ENCODE results near the gene NEK10. TPM values are rescaled to one million over a fixed set of nuclear protein-coding genes. Genes with fewer than 3 reads are reported as not detected.

The NEK10 gene
- total and polyA plus RNA-seq, 2 of the 13 experiments (the other 11 are each of a cell fraction or from before 2014, with no cell fraction given), result 2.8 to 14.2 TPM

DNA sequence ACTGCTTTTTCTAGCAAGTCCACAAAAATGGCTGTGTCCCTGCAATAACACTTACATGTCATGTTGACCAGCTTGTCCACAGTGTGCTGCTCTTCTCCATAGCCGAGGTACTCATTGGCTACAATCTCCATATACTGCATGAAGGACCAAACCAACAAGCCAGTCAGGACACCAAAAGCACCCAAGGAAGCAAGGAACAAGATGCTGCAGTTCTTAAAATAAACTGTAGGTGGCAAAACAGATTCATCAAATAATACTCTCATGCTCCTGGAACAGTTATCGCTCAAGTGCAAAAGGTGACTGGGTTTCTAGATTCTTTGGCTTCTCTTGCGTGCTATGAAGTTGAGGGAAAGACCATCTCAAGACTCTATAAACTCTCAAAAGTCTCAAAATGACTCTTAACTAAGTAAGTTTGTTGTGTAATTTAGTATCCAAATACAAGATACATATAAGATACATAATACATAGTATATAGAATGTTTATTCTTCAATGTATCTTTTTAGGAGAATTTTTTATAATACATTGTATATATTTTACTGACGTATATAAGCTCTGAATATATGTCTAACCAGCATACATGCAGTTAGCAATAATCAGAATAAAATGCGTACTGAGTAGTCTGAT, 57.0 kb downstream of the NEK10 start (continued):
- TF ChIP-seq FOXA1 (IDR thresholded peaks at IDR 0.05) (no peak), FOXA1 (CRISPR knock-in tag; IDR thresholded peaks at IDR 0.05) (no peak), ZNF713 (CRISPR knock-in tag; IDR thresholded peaks at IDR 0.05) (no peak), ZBTB7A (CRISPR knock-in tag; IDR thresholded peaks at IDR 0.05) (no peak), PRPF4 (IDR thresholded peaks at IDR 0.05; ENCODE audit: low read depth, low read length, poor library complexity, severe bottlenecking) (no peak), REPIN1 (CRISPR knock-in tag; IDR thresholded peaks at IDR 0.05; ENCODE audit: borderline replicate concordance, low read depth) (peak; percentile 38; the same call in 1 of the 2 replicates), GTF3A (CRISPR knock-in tag; conservative IDR thresholded peaks at IDR 0.05) (no peak), ZNF10 (CRISPR knock-in tag; IDR thresholded peaks at IDR 0.05; ENCODE audit: borderline replicate concordance, low read depth) (no peak), ZNF225 (CRISPR knock-in tag; IDR thresholded peaks at IDR 0.05) (no peak), FIP1L1 (IDR thresholded peaks at IDR 0.05; ENCODE audit: borderline replicate concordance, insufficient read depth, low read depth, low read length) (no peak), ZNF446 (CRISPR knock-in tag; IDR thresholded peaks at IDR 0.05) (no peak), ETS1 (CRISPR knock-in tag; IDR thresholded peaks at IDR 0.05) (no peak), PLRG1 (conservative IDR thresholded peaks at IDR 0.05) (no peak), ELF3 (CRISPR knock-in tag; IDR thresholded peaks at IDR 0.05) (peak; percentile 43; the same call in 1 of the 2 replicates), SMAD1 (CRISPR knock-in tag; IDR thresholded peaks at IDR 0.05; ENCODE audit: borderline replicate concordance, low read depth) (no peak)
- TF ChIP-seq, protein P1, sequence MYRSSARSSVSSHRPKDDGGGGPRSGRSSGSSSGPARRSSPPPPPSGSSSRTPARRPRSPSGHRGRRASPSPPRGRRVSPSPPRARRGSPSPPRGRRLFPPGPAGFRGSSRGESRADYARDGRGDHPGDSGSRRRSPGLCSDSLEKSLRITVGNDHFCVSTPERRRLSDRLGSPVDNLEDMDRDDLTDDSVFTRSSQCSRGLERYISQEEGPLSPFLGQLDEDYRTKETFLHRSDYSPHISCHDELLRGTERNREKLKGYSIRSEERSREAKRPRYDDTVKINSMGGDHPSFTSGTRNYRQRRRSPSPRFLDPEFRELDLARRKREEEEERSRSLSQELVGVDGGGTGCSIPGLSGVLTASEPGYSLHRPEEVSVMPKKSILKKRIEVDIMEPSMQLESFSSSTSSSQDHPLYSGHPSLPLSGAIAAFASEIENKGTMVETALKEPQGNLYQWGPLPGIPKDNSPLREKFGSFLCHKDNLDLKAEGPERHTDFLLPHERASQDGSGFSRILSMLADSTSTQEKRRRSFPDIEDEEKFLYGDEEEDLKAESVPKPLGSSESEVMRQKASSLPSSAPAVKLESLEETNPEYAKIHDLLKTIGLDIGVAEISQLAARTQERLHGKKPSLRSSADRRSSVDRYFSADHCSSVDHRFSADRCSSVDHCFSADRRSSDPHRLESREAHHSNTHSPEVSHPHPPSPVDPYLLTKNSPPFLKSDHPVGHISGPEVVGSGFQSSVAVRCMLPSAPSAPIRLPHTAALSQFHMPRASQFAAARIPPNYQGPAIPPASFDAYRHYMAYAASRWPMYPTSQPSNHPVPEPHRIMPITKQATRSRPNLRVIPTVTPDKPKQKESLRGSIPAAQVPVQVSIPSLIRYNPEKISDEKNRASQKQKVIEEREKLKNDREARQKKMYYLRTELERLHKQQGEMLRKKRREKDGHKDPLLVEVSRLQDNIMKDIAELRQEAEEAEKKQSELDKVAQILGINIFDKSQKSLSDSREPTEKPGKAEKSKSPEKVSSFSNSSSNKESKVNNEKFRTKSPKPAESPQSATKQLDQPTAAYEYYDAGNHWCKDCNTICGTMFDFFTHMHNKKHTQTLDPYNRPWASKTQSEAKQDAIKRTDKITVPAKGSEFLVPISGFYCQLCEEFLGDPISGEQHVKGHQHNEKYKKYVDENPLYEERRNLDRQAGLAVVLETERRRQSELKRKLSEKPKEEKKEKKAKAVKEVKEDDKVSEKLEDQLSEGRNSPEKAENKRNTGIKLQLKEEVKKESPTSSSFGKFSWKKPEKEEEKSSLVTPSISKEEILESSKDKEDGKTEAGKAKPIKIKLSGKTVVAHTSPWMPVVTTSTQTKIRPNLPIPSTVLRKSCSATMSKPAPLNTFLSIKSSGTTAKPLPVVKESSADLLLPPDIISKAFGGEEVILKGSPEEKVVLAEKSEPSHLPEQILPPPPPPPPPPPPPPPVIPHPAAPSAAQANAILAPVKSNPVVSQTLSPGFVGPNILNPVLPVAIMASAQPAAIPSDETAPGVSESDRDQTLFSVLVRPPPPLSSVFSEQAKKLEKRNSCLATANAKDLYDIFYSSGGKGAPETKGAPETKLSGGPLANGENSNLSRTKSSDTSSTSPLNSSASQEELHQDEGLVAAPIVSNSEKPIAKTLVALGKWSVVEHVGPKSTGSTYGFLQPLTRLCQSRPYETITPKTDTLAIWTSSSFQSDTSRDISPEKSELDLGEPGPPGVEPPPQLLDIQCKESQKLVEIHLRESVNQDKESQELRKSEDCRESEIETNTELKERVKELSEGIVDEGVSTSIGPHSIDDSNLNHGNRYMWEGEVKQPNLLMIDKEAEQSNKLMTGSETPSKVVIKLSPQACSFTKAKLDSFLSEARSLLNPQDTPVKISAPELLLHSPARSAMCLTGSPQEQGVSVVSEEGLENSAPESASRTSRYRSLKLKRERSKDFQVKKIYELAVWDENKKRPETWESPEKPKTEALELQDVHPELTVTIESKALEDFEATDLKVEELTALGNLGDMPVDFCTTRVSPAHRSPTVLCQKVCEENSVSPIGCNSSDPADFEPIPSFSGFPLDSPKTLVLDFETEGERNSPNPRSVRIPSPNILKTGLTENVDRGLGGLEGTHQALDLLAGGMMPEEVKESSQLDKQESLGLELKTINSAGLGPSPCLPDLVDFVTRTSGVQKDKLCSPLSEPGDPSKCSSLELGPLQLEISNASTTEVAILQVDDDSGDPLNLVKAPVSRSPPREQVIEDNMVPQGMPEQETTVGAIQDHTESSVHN (CRISPR knock-in tag; IDR thresholded peaks at IDR 0.05), result no peak
- TF ChIP-seq, protein P2, sequence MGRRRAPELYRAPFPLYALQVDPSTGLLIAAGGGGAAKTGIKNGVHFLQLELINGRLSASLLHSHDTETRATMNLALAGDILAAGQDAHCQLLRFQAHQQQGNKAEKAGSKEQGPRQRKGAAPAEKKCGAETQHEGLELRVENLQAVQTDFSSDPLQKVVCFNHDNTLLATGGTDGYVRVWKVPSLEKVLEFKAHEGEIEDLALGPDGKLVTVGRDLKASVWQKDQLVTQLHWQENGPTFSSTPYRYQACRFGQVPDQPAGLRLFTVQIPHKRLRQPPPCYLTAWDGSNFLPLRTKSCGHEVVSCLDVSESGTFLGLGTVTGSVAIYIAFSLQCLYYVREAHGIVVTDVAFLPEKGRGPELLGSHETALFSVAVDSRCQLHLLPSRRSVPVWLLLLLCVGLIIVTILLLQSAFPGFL (CRISPR knock-in tag; IDR thresholded peaks at IDR 0.05), result no peak
- TF ChIP-seq, protein P3, sequence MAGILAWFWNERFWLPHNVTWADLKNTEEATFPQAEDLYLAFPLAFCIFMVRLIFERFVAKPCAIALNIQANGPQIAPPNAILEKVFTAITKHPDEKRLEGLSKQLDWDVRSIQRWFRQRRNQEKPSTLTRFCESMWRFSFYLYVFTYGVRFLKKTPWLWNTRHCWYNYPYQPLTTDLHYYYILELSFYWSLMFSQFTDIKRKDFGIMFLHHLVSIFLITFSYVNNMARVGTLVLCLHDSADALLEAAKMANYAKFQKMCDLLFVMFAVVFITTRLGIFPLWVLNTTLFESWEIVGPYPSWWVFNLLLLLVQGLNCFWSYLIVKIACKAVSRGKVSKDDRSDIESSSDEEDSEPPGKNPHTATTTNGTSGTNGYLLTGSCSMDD (CRISPR knock-in tag; IDR thresholded peaks at IDR 0.05), result no peak

Data from HepG2 (cell line).